ENCODE results near the gene HSF2BP. TPM values are rescaled to one million over a fixed set of nuclear protein-coding genes. Genes with fewer than 3 reads are reported as not detected.

Gene HSF2BP
- total RNA-seq, 4 donors from 2014 or later: 0.57 to 1.6 (median 0.59) TPM; not detected in 1

DNA sequence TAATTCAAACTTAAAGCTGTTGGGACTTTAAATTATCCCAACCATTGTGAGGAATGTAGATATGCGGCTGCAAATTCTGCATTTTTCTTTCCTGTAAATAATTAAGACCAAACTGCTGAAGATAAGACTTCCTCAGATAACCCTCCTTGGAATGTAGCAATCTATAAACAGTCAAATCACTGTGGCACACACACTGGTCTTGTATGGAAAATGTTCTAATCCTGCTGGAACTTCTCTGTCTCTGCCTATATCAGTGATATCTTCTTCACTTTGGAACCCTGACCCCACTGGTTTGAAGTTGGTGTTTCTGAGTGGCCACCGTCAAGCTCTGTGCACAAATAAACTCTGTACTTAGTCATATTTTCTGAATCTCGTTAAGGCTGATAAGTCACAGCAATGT is 32.9 kb downstream of the HSF2BP start:
- peaks cover 6% of the 10 kb centered on the region for H3K9me3 ChIP-seq
- H3K27me3 ChIP-seq: no peaks in the 10 kb centered on the region
- H3K4me3 ChIP-seq: no peak overlapping the region
- TF ChIP-seq POLR2A (IDR thresholded peaks at IDR 0.05): no peak
- TF ChIP-seq, protein P1, sequence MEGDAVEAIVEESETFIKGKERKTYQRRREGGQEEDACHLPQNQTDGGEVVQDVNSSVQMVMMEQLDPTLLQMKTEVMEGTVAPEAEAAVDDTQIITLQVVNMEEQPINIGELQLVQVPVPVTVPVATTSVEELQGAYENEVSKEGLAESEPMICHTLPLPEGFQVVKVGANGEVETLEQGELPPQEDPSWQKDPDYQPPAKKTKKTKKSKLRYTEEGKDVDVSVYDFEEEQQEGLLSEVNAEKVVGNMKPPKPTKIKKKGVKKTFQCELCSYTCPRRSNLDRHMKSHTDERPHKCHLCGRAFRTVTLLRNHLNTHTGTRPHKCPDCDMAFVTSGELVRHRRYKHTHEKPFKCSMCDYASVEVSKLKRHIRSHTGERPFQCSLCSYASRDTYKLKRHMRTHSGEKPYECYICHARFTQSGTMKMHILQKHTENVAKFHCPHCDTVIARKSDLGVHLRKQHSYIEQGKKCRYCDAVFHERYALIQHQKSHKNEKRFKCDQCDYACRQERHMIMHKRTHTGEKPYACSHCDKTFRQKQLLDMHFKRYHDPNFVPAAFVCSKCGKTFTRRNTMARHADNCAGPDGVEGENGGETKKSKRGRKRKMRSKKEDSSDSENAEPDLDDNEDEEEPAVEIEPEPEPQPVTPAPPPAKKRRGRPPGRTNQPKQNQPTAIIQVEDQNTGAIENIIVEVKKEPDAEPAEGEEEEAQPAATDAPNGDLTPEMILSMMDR (IDR thresholded peaks at IDR 0.05): no peak
- TF ChIP-seq EP300 (IDR thresholded peaks at IDR 0.05): no peak
- no peak for TF ChIP-seq POLR2AphosphoS5 (IDR thresholded peaks at IDR 0.05)
- H3K36me3 ChIP-seq: no peaks in the 10 kb centered on the region
- H3K27ac ChIP-seq: no peak overlapping the region
- no peaks in the 10 kb centered on the region for H3K4me1 ChIP-seq
- DNase-seq (ENCODE audit: low spot score in 2 of 2): no peak
- 61% methylated on average over 3 of the region's 3 CpGs for WGBS

DNA sequence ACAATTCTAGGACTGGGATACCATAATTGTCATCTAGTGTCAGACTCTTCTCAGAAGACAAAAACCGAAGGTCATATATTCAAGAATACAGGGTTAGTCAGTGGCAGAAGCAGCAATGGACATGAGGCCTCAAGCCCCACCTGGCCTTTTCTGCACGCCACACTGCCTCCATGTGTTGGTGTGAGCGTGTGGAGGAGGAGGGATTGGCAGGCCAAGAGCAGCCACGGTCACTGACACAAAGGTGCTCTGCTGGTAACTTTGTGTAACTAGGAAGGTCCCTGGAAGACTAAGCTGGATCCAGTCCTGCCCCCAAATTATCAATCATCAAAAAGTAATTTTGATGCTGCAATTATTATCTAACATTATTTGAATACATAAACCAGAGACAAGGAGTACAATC is 34.9 kb downstream of the HSF2BP start:
- Histone ChIP-seq H3K4me3 (no peak overlapping the region), H3K4me1 (no peaks in the 10 kb centered on the region), H3K9me3 (peaks cover 15% of the 10 kb centered on the region), H3K27ac (no peak overlapping the region), H3K36me3 (no peaks in the 10 kb centered on the region), H3K27me3 (no peaks in the 10 kb centered on the region)
- TF ChIP-seq EP300 (IDR thresholded peaks at IDR 0.05) (no peak), POLR2A (IDR thresholded peaks at IDR 0.05) (no peak), POLR2AphosphoS5 (IDR thresholded peaks at IDR 0.05) (no peak)
- TF ChIP-seq, protein P1 (IDR thresholded peaks at IDR 0.05): no peak
- WGBS: 88% methylated on average over 4 of the region's 4 CpGs
- DNase-seq (ENCODE audit: low spot score in 2 of 2): no peak

- no peak for DNase-seq (ENCODE audit: low spot score in 2 of 2)
- H3K4me1 ChIP-seq: no peaks in the 10 kb centered on the region
- TF ChIP-seq POLR2AphosphoS5 (IDR thresholded peaks at IDR 0.05): no peak
- TF ChIP-seq, protein P1 (IDR thresholded peaks at IDR 0.05): no peak
- no peak for TF ChIP-seq POLR2A (IDR thresholded peaks at IDR 0.05)
- no peak for TF ChIP-seq EP300 (IDR thresholded peaks at IDR 0.05)
- no peak overlapping the region for H3K4me3 ChIP-seq
- whole genome bisulfite sequencing: 82% methylated on average over 2 of the region's 2 CpGs
- H3K9me3 ChIP-seq: peaks cover 11% of the 10 kb centered on the region
- H3K27me3 ChIP-seq: no peaks in the 10 kb centered on the region
- no peak overlapping the region for H3K27ac ChIP-seq
- H3K36me3 ChIP-seq: no peaks in the 10 kb centered on the region
These were observed 35.7 kb downstream of the HSF2BP start for GRCh38 chr21:43623588-43623987.

DNA sequence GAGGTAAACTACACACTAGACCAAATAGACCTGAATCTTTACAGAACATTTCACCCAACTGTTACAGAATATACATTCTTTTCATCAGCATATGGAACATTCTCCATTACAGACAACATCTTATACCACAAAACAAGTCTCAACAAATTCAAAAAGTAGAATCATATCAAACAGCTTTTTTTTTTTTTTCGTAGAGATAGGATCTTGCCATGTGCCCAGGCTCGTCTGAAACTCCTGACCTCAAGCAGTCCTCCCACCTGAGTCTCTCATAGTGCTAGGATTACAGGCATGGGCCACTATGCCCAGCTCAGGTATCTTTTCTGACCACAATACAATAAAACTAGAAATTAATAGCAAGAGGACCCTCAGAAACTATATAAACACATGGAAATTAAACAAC is 36.5 kb downstream of the HSF2BP start:
- no peak overlapping the region for H3K27ac ChIP-seq

GRCh38 chr21:43619856-43620255 is 39.4 kb downstream of the HSF2BP start:
- WGBS: 87% methylated on average over 4 of the region's 4 CpGs
- Histone ChIP-seq H3K27me3 (no peaks in the 10 kb centered on the region), H3K4me1 (no peaks in the 10 kb centered on the region), H3K36me3 (no peaks in the 10 kb centered on the region), H3K27ac (no peak overlapping the region), H3K4me3 (no peak overlapping the region), H3K9me3 (peaks cover 9% of the 10 kb centered on the region)
- no peak for DNase-seq (ENCODE audit: low spot score in 2 of 2)
- TF ChIP-seq EP300 (IDR thresholded peaks at IDR 0.05): no peak
- TF ChIP-seq POLR2AphosphoS5 (IDR thresholded peaks at IDR 0.05): no peak
- no peak for TF ChIP-seq POLR2A (IDR thresholded peaks at IDR 0.05)
- TF ChIP-seq, protein P1 (IDR thresholded peaks at IDR 0.05): no peak

More for the DNA sequence above, 36.5 kb downstream of the HSF2BP start:
- H3K27me3 ChIP-seq: no peaks in the 10 kb centered on the region
- DNase-seq (ENCODE audit: low spot score in 2 of 2): no peak
- no peaks in the 10 kb centered on the region for H3K4me1 ChIP-seq
- peaks cover 9% of the 10 kb centered on the region for H3K9me3 ChIP-seq
- TF ChIP-seq POLR2AphosphoS5 (IDR thresholded peaks at IDR 0.05) (no peak), EP300 (IDR thresholded peaks at IDR 0.05) (no peak), POLR2A (IDR thresholded peaks at IDR 0.05) (no peak)
- TF ChIP-seq, protein P1 (IDR thresholded peaks at IDR 0.05): no peak
- H3K4me3 ChIP-seq: no peak overlapping the region
- H3K36me3 ChIP-seq: no peaks in the 10 kb centered on the region
- WGBS: 51% methylated on average over 2 of the region's 2 CpGs

Measured in suprapubic skin (tissue), 4 donors.